ENCODE measurements around the gene ADAMTSL3. TPM values are rescaled to one million over a fixed set of nuclear protein-coding genes. Genes with fewer than 3 reads are reported as not detected.

ADAMTSL3 gene
- total RNA-seq, 1 donor from 2014 or later, result 0.32 TPM

DNA sequence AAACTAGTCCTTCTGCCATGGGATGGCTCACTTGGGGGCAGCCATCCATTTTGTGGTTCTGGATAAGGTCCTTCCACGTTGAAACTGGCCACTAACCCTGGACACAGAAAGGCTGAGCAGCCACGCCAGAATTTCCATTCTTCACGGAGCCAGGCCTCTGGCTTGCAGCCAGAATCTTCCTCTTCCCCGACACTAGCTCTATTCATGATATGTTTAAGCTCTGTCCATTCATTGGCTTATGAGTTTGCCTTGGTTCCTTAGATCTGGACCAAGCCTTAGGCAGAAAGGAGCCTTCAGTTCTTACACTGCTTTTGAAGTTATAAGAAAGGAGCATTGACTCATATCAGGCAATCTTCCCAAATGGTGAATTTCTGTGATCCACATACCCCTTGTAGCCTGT is 293.2 kb downstream of the ADAMTSL3 start:
- no peak for TF ChIP-seq CTCF (IDR thresholded peaks at IDR 0.05; ENCODE audit: partially characterized antibody, unreplicated experiment)
- Mint-ChIP-seq H3K4me3 (ENCODE audit: unreplicated experiment) (no peak overlapping the region), H3K27me3 (ENCODE audit: unreplicated experiment) (peaks cover 6% of the 10 kb centered on the region), H3K27ac (ENCODE audit: unreplicated experiment) (no peak overlapping the region), H3K4me1 (ENCODE audit: low read depth, unreplicated experiment) (no peaks in the 10 kb centered on the region), H3K36me3 (ENCODE audit: unreplicated experiment) (peaks cover 8% of the 10 kb centered on the region), H3K9me3 (ENCODE audit: unreplicated experiment) (no peaks in the 10 kb centered on the region)
- DNase-seq, result no peak

GRCh38 chr15:83954506-83954905 is 300.6 kb downstream of the ADAMTSL3 start:
- H3K36me3 Mint-ChIP-seq (ENCODE audit: unreplicated experiment), result peaks cover 8% of the 10 kb centered on the region
- no peak for DNase-seq
- no peaks in the 10 kb centered on the region for H3K4me1 Mint-ChIP-seq (ENCODE audit: low read depth, unreplicated experiment)
- no peak overlapping the region for H3K27ac Mint-ChIP-seq (ENCODE audit: unreplicated experiment)
- TF ChIP-seq CTCF (IDR thresholded peaks at IDR 0.05; ENCODE audit: partially characterized antibody, unreplicated experiment), result no peak
- H3K4me3 Mint-ChIP-seq (ENCODE audit: unreplicated experiment), result no peak overlapping the region
- H3K27me3 Mint-ChIP-seq (ENCODE audit: unreplicated experiment), result peaks cover 2% of the 10 kb centered on the region
- no peaks in the 10 kb centered on the region for H3K9me3 Mint-ChIP-seq (ENCODE audit: unreplicated experiment)

DNA sequence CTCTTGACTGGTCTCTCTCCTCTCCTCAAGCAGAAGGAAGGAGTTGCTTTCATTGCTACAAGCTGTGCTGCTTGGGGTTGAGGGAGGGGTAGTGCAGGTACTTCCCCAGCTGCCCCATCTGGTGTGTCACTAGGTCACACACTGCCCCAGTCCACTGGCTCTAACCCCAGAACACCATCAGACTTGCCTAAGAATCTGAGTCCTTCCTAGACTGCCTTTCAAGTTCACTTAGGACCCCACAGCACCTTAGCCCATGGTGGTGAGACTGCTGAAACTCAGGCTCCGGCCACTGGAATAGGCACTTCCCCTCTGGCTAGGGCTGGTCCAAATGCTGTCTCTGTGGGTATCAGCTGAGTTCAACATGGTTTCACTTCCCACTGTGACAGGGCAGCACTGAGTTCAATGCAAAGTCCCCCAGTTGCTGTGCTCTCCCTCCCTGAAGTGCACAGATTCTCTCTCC is 301.9 kb downstream of the ADAMTSL3 start:
- no peaks in the 10 kb centered on the region for H3K4me1 Mint-ChIP-seq (ENCODE audit: low read depth, unreplicated experiment)
- no peak overlapping the region for H3K4me3 Mint-ChIP-seq (ENCODE audit: unreplicated experiment)
- peaks cover 8% of the 10 kb centered on the region for H3K36me3 Mint-ChIP-seq (ENCODE audit: unreplicated experiment)
- no peak for DNase-seq
- no peak overlapping the region for H3K27ac Mint-ChIP-seq (ENCODE audit: unreplicated experiment)
- no peaks in the 10 kb centered on the region for H3K9me3 Mint-ChIP-seq (ENCODE audit: unreplicated experiment)
- no peak for TF ChIP-seq CTCF (IDR thresholded peaks at IDR 0.05; ENCODE audit: partially characterized antibody, unreplicated experiment)
- H3K27me3 Mint-ChIP-seq (ENCODE audit: unreplicated experiment), result peaks cover 2% of the 10 kb centered on the region

- Mint-ChIP-seq H3K36me3 (ENCODE audit: unreplicated experiment) (peaks cover 2% of the 10 kb centered on the region), H3K4me1 (ENCODE audit: low read depth, unreplicated experiment) (no peaks in the 10 kb centered on the region), H3K27ac (ENCODE audit: unreplicated experiment) (no peak overlapping the region), H3K9me3 (ENCODE audit: unreplicated experiment) (no peaks in the 10 kb centered on the region), H3K4me3 (ENCODE audit: unreplicated experiment) (no peak overlapping the region), H3K27me3 (ENCODE audit: unreplicated experiment) (peaks cover 2% of the 10 kb centered on the region)
- no peak for TF ChIP-seq CTCF (IDR thresholded peaks at IDR 0.05; ENCODE audit: partially characterized antibody, unreplicated experiment)
- no peak for DNase-seq
Measured at GRCh38 chr15:83956887-83957286, 303.0 kb downstream of the ADAMTSL3 start.

- Mint-ChIP-seq H3K36me3 (ENCODE audit: unreplicated experiment) (peaks cover 8% of the 10 kb centered on the region), H3K9me3 (ENCODE audit: unreplicated experiment) (no peaks in the 10 kb centered on the region), H3K27ac (ENCODE audit: unreplicated experiment) (no peak overlapping the region), H3K27me3 (ENCODE audit: unreplicated experiment) (peaks cover 2% of the 10 kb centered on the region), H3K4me1 (ENCODE audit: low read depth, unreplicated experiment) (no peaks in the 10 kb centered on the region), H3K4me3 (ENCODE audit: unreplicated experiment) (no peak overlapping the region)
- no peak for DNase-seq
- TF ChIP-seq CTCF (IDR thresholded peaks at IDR 0.05; ENCODE audit: partially characterized antibody, unreplicated experiment), result no peak
Measured at GRCh38 chr15:83959477-83959876, 305.6 kb downstream of the ADAMTSL3 start.

Data from glutamatergic neuron (in vitro differentiated cells).